ENCODE data around the gene CD248.
"Not testable (repeated sequence)": the region's sequence is repeated elsewhere in the genome, so short reads cannot be mapped to it uniquely, and the experiment has no call there.

The CD248 gene

DNA sequence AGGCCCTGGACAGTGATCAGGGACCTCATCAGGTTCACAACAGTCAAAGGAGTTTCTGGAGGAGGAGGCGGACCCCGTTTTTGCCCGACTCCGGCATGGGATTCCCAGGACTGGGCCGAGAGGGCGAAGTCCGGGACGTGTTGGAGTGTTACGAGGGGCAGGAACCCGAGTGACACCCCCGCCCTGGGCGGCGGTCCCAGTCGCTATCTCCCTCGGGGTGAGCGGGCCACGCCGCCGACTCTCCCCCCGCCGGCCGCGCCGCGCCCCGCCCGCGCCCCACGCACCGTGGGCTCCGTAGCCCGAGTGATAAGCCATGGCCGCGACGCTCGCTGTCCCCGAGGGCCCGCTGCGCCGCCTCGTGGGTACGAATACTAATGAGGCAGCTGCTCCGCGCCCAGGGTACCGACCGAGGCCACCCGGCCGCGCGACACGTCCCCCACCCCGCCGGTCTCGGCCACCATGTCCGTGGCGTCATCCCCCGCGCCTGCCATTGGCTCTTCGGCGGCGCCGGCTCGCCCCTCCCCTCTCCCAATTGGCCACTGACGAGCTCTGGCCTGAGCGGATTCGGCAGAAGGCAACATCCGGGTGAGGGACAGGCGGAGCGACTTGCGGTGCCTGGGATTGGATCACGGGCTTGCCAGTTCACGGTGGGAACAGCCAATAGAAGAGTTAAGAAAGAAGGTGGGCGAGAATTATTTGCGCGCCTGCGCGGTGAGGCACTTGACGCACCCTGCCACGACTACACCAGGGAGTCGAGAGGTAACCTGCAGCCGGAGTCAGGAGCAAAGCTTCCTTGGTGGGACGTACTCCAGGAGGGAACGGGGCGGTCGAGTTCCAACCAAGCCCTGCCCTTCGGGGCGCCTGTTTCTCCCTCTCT, 27.9 kb downstream of the CD248 start, which contains the start of gene YIF1A:
TSS of gene YIF1A (minus strand) at position 473 of the 877 bp plus-strand sequence. CDS start at position 315, 158 bp downstream.
- peak; percentile 94 for DNase-seq (ENCODE audit: low read depth)

- DNase-seq (ENCODE audit: low read depth), result no peak
Observed at GRCh38 chr11:66287889-66288670, 28.8 kb downstream of the CD248 start.

- DNase-seq (ENCODE audit: low read depth), result no peak
Observed at GRCh38 chr11:66287211-66287888, 29.5 kb downstream of the CD248 start.

GRCh38 chr11:66286699-66287098, 30.1 kb downstream of the CD248 start:
- no peak for DNase-seq (ENCODE audit: low read depth)

DNA sequence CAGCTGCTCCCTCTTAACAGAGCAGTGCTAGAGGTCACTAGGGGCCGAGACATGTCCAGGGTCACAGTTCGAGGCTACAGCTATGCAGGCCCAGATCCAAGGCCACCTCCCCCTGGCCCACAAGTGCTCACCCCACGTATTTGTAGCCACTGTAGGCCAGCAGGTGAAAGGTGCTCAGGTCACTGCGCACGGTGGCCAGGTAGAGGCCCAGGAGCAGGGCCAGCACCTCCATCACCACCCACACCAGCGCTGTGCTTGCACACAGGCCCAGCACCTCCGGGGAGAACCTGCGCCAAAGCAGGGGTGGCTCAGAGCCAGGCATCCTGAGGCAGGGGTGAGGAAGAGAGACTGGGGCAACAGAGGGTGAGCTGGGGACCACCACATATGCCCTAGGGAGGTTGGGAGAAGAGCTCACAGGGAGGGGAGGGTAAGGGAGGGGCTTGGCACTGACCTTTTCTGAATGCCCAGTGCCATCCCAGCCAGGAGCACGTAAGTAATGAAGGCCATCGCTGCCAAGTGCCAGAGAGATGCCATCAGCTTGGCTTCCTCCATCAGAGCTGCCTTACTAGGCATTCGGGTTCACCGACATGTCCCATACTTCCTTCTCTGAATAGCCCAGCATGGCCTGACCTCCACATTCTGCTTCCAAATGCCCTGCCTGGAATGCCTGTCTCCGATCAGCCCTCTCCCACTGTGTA, 31.4 kb downstream of the CD248 start:
- no peak for DNase-seq (ENCODE audit: low read depth)

DNA sequence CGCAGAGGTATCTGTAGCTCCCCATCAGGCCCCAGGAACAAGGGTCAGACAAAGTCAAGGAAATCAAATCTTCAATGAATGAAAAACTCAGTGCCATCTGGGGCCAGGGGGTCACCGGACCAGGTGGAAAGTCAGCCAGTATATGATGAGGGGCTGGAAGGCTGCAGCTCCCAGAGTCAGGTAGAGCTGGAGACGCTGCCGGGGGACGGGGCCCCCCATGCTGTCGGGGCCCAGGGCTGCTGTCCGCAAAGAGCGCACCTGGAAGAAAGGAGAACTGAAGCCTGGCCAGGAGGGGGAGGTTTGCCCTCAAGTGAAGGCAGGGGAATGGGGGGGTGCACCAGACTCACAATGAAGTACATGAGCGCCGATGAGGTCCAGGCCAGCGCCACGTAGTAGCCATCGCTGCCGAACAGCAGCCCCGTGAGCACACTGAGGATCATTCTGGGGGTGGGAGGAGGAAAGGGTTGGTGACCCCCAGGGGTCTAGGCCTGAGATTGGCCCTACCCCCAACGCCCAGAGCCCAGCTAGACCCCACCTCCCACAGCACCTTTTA, 32.2 kb downstream of the CD248 start:
- DNase-seq (ENCODE audit: low read depth), result no peak

GRCh38 chr11:66283461-66284105, 33.3 kb downstream of the CD248 start:
- no peak for DNase-seq (ENCODE audit: low read depth)

DNA sequence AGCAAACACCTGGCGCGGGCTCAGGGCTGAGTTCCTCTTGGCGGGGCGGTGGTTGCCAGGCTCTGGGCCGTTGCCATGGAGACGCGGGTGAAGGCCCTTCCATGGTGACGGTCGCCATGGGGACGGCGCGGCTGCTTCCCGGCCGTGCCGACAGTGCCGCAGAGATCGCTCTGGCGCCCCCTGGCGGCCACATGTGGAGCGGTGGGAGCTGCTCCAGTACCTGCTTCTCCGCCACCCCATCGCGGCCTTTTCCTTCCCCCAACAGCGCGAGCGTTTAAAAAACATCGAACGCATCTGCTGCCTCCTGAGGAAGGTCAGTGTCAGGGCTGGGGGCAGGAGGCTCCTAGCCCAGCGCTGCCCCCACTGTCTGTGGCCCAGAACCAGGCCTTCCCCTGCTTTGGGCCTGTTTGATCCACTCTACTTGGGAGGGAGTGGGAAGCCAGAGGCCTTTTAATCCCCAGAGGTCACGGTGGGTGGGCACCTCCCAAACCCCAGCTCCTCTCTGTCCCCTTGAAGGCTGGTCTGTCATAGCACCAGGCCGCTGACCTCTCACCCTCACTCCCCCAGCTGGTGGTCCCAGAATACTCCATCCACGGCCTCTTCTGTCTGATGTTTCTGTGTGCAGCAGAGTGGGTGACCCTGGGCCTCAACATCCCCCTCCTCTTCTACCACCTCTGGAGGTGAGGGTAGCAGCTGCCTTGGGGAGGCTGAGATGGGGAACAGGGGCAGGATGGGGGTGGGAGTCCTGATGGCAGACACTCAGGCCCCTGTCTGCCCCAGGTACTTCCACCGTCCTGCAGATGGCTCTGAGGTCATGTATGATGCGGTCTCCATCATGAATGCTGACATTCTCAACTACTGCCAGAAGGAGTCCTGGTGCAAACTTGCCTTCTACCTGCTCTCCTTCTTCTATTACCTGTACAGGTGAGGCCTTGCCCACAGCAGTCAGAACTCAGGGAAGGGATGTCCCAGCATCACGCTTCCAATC, 34.1 kb downstream of the CD248 start:
- peak; percentile 98 for DNase-seq (ENCODE audit: low read depth)

- no peak for DNase-seq (ENCODE audit: low read depth)
Observed at GRCh38 chr11:66281776-66282467, 34.9 kb downstream of the CD248 start.

GRCh38 chr11:66281001-66281400, 35.8 kb downstream of the CD248 start:
- no peak for DNase-seq (ENCODE audit: low read depth)

DNA sequence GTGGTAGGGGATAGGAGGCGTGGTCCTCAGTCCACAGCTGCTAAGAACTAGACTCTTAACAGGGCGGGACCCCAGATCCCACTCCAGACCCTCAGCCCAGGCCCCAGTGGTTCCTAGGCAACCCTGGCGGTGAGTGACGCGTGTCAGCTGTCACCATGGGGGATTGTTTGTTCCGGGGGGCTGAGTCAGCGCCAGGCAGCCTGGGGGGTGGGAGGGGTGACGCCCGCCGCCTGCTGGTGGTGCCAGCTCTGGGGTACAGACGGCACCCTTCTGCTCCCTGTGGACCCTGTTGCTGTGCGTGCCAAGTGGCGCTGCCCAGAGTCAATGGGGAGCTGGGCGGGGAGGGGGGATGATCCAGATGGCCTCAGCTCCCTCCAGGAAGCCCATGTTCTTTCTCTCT, 36.4 kb downstream of the CD248 start:
- DNase-seq (ENCODE audit: low read depth), result no peak

DNA sequence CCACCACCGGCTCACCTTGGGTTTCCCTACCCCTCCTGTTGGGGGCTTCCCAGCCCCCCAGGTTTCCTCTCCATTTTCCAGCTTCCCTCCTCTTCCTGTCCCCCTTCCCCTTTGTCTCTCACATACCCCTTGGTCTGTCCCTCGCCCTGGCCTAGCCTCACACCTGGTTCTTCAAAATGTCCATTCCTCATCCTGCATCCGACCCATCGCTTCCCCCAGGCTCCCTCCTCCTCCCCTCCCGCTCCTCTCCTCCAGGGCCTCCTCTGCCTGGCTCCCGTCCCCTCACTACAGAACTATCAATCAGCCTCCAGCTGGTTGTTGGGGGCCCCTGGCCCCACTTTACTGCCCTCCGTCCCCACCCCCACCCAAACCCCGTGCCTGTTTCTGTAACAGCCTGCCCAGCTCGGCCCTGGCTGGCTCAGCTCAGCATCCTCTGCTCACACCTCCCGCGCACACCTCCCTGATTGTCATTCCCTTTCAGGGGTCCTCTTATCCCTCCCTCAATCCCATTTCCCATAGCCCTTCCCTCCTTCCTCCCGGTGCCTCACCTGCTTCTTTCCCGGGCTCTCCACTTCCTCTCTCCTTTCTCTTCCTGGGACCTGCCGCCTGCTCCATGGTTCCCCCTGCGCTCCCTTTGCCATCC, 37.6 kb downstream of the CD248 start:
- no peak for DNase-seq (ENCODE audit: low read depth)

- no peak for DNase-seq (ENCODE audit: low read depth)
Observed at GRCh38 chr11:66278363-66279091, 38.3 kb downstream of the CD248 start.

DNA sequence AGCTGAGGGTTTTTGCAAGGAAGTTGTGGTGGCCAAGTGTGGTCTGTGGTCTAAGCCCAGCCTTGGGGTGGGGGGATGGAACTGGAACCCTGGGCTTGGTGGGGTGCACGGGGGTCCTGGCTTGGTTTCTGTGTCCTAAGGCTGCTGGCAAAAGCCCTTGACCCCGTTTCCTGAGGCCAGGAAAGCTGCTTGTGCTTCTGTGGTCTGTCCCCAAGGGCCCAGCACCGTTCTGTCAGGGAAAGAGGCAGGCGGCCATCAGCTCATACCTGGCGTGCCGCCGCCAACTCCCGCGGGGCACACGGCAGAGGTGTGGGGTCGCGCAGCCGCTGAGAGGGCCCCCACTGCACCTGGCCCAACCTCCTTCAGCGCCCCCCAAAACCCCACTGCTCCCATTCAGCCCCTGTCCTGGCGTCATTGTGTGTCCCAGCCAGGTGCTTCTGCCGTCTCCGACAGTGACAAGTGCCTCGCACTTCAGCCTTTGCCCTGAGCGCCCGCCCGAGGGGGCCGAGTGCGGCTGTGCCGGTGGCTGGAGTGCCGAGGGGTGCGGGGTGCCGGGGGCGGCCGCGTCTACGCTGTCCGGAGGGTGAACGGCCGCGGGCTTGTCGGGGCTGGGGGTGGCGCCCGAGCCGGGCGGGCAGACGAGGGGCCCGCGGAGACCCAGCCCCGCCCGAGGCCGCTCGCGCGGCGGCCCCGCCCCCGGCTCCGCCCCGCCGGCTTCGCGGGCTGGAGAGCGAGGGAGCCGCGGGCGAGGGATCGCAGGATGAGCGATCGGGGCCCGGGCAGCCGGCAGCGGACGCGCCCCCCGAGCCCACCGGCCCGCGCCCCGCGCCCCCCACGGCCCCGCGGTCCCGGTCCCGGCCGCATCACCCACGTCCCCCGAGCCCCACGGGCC, 39.1 kb downstream of the CD248 start, which contains the start of gene CNIH2:
TSS of gene CNIH2 (plus strand) at position 705 of the 892 bp plus-strand sequence. CDS start 282 bp downstream, outside the sequence.
- no peak for DNase-seq (ENCODE audit: low read depth)

DNA sequence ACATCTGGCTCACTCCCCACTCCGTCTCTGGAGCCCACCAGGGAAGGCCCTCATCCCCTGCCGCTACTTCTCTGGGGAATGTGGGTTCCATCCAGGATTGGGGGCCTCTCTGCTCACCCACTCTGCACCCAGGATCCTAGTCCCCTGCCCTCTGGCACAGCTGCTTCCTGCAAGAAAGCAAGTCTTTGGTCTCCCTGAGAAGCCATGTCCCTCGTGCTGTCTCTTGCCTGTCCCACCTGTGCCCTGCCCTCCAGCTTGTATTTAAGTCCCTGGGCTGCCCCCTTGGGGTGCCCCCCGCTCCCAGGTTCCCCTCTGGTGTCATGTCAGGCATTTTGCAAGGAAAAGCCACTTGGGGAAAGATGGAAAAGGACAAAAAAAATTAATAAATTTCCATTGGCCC, 39.8 kb downstream of the CD248 start:
- not testable (repeated sequence) for DNase-seq (ENCODE audit: low read depth)

GRCh38 chr11:66276619-66277018, 40.2 kb downstream of the CD248 start:
- not testable (repeated sequence) for DNase-seq (ENCODE audit: low read depth)
